Muscle layer of colon (tissue), 2 donors: ENCODE results near the gene BAZ1B.

Source experiments
- H3K27ac ChIP-seq: one replicate; pipeline ENCODE4 v1.7.0; 2013; ENCODE audit warnings: low read depth, mild to moderate bottlenecking, low read length, moderate library complexity
- H3K27me3 ChIP-seq, 2 donors: one replicate each; pipeline ENCODE4 v1.7.0; 2013; ENCODE audit warnings: low read length in 2 of 2, mild to moderate bottlenecking in 2 of 2; ENCODE audit not compliant: insufficient read depth in 2 of 2, control insufficient read depth in 1 of 2
- H3K36me3 ChIP-seq: one replicate; pipeline ENCODE4 v1.7.0; 2013; ENCODE audit warnings: mild to moderate bottlenecking, low read length; ENCODE audit not compliant: insufficient read depth
- H3K4me1 ChIP-seq: one replicate; pipeline ENCODE4 v1.7.0; 2013; ENCODE audit warnings: mild to moderate bottlenecking, low read length; ENCODE audit not compliant: insufficient read depth
- H3K4me3 ChIP-seq, 2 donors: one replicate each; pipeline ENCODE4 v1.7.0; 2013; ENCODE audit warnings: low read length in 2 of 2, low read depth in 1 of 2, mild to moderate bottlenecking in 1 of 2, moderate library complexity in 1 of 2
- H3K9ac ChIP-seq: one replicate; pipeline ENCODE4 v1.7.0; 2013; ENCODE audit warnings: low read length
- H3K9me3 ChIP-seq: one replicate; pipeline ENCODE4 v1.7.0; 2013; ENCODE audit warnings: mild to moderate bottlenecking, low read length
- donor health status: abdominal sarcoma.
- donor health status: Adenocarcinoma of cecum.

BAZ1B gene

GRCh38 chr7:73452999-73453635, 69.0 kb downstream of the BAZ1B start:
- H3K27ac ChIP-seq = no peak overlapping the region
- peaks cover 62% of the 10 kb centered on the region for H3K36me3 ChIP-seq
- no peaks in the 10 kb centered on the region for H3K27me3 ChIP-seq
- H3K4me1 ChIP-seq = no peaks in the 10 kb centered on the region
- no peak overlapping the region for H3K4me3 ChIP-seq
- H3K9ac ChIP-seq = no peak overlapping the region
- H3K9me3 ChIP-seq = no peaks in the 10 kb centered on the region

GRCh38 chr7:73451780-73452398, 70.2 kb downstream of the BAZ1B start:
- no peak overlapping the region for H3K9ac ChIP-seq
- H3K27me3 ChIP-seq = no peaks in the 10 kb centered on the region
- H3K36me3 ChIP-seq = peaks cover 62% of the 10 kb centered on the region
- no peaks in the 10 kb centered on the region for H3K9me3 ChIP-seq
- peaks cover under 1% of the 10 kb centered on the region for H3K4me1 ChIP-seq
- no peak overlapping the region for H3K27ac ChIP-seq
- no peak overlapping the region for H3K4me3 ChIP-seq

GRCh38 chr7:73449422-73449821, 72.7 kb downstream of the BAZ1B start:
- Histone ChIP-seq H3K27me3 (no peaks in the 10 kb centered on the region), H3K27ac (no peak overlapping the region), H3K9me3 (no peaks in the 10 kb centered on the region), H3K36me3 (peaks cover 65% of the 10 kb centered on the region), H3K4me3 (no peak overlapping the region), H3K9ac (no peak overlapping the region), H3K4me1 (peaks cover 4% of the 10 kb centered on the region)

- H3K4me1 ChIP-seq = peaks cover 4% of the 10 kb centered on the region
- no peaks in the 10 kb centered on the region for H3K27me3 ChIP-seq
- H3K9me3 ChIP-seq = no peaks in the 10 kb centered on the region
- no peak overlapping the region for H3K27ac ChIP-seq
- no peak overlapping the region for H3K4me3 ChIP-seq
- no peak overlapping the region for H3K9ac ChIP-seq
- H3K36me3 ChIP-seq = peaks cover 70% of the 10 kb centered on the region
These were observed 73.5 kb downstream of the BAZ1B start for GRCh38 chr7:73448609-73449008.

- H3K36me3 ChIP-seq = peaks cover 84% of the 10 kb centered on the region
- no peaks in the 10 kb centered on the region for H3K27me3 ChIP-seq
- peaks cover 4% of the 10 kb centered on the region for H3K4me1 ChIP-seq
- no peak overlapping the region for H3K27ac ChIP-seq
- H3K9me3 ChIP-seq = no peaks in the 10 kb centered on the region
- no peak overlapping the region for H3K9ac ChIP-seq
- no peak overlapping the region for H3K4me3 ChIP-seq
These were observed 74.9 kb downstream of the BAZ1B start for GRCh38 chr7:73447121-73447733.

GRCh38 chr7:73446682-73447081, 75.4 kb downstream of the BAZ1B start:
- Histone ChIP-seq H3K27me3 (no peaks in the 10 kb centered on the region), H3K4me1 (peaks cover 4% of the 10 kb centered on the region), H3K27ac (no peak overlapping the region), H3K36me3 (peaks cover 89% of the 10 kb centered on the region), H3K9ac (no peak overlapping the region), H3K9me3 (no peaks in the 10 kb centered on the region), H3K4me3 (no peak overlapping the region)

GRCh38 chr7:73443548-73444255, 78.4 kb downstream of the BAZ1B start:
- Histone ChIP-seq H3K4me3 (no peak overlapping the region), H3K9ac (no peak overlapping the region), H3K27ac (no peak overlapping the region), H3K36me3 (peaks cover 80% of the 10 kb centered on the region), H3K27me3 (no peaks in the 10 kb centered on the region), H3K4me1 (peaks cover 4% of the 10 kb centered on the region), H3K9me3 (no peaks in the 10 kb centered on the region)

GRCh38 chr7:73442903-73443500, 79.1 kb downstream of the BAZ1B start:
- Histone ChIP-seq H3K9me3 (no peaks in the 10 kb centered on the region), H3K27me3 (no peaks in the 10 kb centered on the region), H3K36me3 (peaks cover 73% of the 10 kb centered on the region), H3K9ac (no peak overlapping the region), H3K27ac (no peak overlapping the region), H3K4me1 (peaks cover 8% of the 10 kb centered on the region), H3K4me3 (no peak overlapping the region)

GRCh38 chr7:73442222-73442902, 79.7 kb downstream of the BAZ1B start:
- no peaks in the 10 kb centered on the region for H3K9me3 ChIP-seq
- peaks cover 67% of the 10 kb centered on the region for H3K36me3 ChIP-seq
- peaks cover 11% of the 10 kb centered on the region for H3K4me1 ChIP-seq
- no peak overlapping the region for H3K4me3 ChIP-seq
- H3K27me3 ChIP-seq = no peaks in the 10 kb centered on the region
- H3K9ac ChIP-seq = no peak overlapping the region
- H3K27ac ChIP-seq = no peak overlapping the region

GRCh38 chr7:73439410-73439704, 82.7 kb downstream of the BAZ1B start:
- Histone ChIP-seq H3K27me3 (no peaks in the 10 kb centered on the region), H3K36me3 (peaks cover 37% of the 10 kb centered on the region), H3K27ac (no peak overlapping the region), H3K9me3 (no peaks in the 10 kb centered on the region), H3K9ac (no peak overlapping the region), H3K4me1 (peaks cover 7% of the 10 kb centered on the region), H3K4me3 (no peak overlapping the region)
